Activated T-helper 2 cell treated with anti-CD3 and anti-CD28 coated beads, Interferon-gamma antibody, Interleukin-2, Interleukin-4, amounts not matched to agents 10 μg/mL and 5 μg/mL and 100 μg/mL, durations not matched to agents 14 hours and 24 hours and 36 hours (primary cell): ENCODE measurements around the gene GRIK1. TPM values are rescaled to one million over a fixed set of nuclear protein-coding genes. Genes with fewer than 3 reads are reported as not detected.

Experiments
- DNase-seq: peaks from one replicate; pipeline ENCODE4 v3.0.0; 2021; ENCODE audit warnings: low spot score
- H3K27ac Mint-ChIP-seq: one replicate; pipeline ENCODE4 v1.8.0; 2021; ENCODE audit warnings: mixed read lengths
- H3K27me3 Mint-ChIP-seq: one replicate; pipeline ENCODE4 v1.8.0; 2021; ENCODE audit warnings: low read depth, mixed read lengths
- H3K36me3 Mint-ChIP-seq: one replicate; pipeline ENCODE4 v1.8.0; 2021; ENCODE audit warnings: low read depth, mixed read lengths
- H3K4me1 Mint-ChIP-seq: one replicate; pipeline ENCODE4 v1.8.0; 2021; ENCODE audit warnings: low read depth, mixed read lengths
- H3K4me3 Mint-ChIP-seq: one replicate; pipeline ENCODE4 v1.8.0; 2021; ENCODE audit warnings: low read depth, mild to moderate bottlenecking, moderate library complexity, mixed read lengths
- H3K9me3 Mint-ChIP-seq: one replicate; pipeline ENCODE4 v1.8.0; 2021; ENCODE audit warnings: mixed read lengths
- intact Hi-C: fragments of 100-400 bp; cut with micrococcal nuclease; formaldehyde crosslinking; loops from one replicate; pipeline ENCODE4 v1.15.1; 2023
- total RNA-seq: library from RNA; stranded (reverse); gene quantifications from 2 replicates; pipeline ENCODE4 v1.2.3, GENCODE V29; 2022

GRIK1 gene
- total RNA-seq, 1 donor from 2014 or later = not detected

DNA sequence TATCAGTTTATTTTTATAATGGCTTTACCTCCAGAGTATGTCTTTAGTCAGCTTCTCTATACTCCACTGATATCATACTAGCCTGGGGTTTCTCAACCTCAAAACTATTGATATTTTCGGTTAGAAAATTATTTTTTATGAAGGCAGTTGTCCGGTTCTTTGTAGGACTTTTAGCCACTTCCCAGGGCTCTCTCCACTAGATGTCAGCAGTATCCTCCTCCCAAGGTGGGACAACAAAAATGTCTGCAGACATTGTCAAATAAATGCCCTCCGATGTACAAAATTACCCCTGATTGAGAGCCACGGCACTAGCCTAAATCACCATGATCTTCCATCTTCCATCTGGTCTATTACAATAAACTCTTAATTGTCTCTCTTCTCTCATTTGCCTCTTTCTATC lies 4.1 kb upstream of the GRIK1 start:
- H3K36me3 Mint-ChIP-seq = no peaks in the 10 kb centered on the region
- no peak for DNase-seq
- peaks cover 3% of the 10 kb centered on the region for H3K4me1 Mint-ChIP-seq
- H3K9me3 Mint-ChIP-seq = no peaks in the 10 kb centered on the region
- H3K4me3 Mint-ChIP-seq = no peak overlapping the region
- peaks cover 21% of the 10 kb centered on the region for H3K27me3 Mint-ChIP-seq
- no peak overlapping the region for H3K27ac Mint-ChIP-seq
- intact Hi-C loops = no loop called here

DNA sequence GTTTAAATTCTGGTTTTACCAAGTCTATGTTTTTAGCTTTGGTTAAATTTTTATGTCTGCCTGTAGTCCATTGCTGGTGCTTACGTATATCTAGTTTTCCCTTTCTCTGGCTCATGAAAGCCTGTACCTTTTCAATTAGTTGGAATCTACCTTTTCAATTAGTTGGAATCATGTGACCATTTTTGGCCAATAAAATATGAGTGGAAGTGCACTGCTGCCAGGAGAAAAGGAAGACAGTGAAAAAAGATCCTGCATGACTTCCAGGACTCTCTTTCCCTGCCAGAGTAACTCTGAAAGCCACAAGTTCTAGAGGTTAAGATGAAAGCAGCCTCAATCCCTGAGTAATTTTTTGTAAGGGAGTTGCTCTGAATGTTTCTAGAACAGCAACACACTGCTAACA lies 2.2 kb upstream of the GRIK1 start:
- intact Hi-C loops = no loop called here
- Mint-ChIP-seq H3K36me3 (no peaks in the 10 kb centered on the region), H3K9me3 (no peaks in the 10 kb centered on the region), H3K4me3 (no peak overlapping the region), H3K4me1 (peaks cover 3% of the 10 kb centered on the region), H3K27me3 (peaks cover 31% of the 10 kb centered on the region), H3K27ac (no peak overlapping the region)
- DNase-seq = no peak

DNA sequence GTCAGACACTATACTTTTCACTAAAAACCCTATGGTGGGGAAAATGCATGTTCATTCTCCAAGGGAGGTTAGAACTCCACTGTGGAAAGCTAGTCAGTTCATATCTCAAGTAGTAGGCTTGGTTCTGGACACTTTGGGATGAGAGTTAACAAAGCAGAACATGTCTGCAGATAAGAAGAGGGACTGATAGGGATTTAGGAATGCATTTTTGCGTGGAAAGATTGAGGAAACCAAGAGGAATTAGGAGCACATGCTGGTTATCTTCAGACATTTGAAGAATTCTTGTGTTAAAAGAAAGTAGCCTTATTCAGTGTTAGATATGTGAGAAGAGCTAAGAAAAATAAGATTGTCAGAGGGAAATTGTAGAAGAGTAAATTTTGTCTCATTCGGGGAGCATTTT lies 1.2 kb upstream of the GRIK1 start:
- Mint-ChIP-seq H3K27ac (no peak overlapping the region), H3K27me3 (peaks cover 31% of the 10 kb centered on the region), H3K4me1 (peaks cover 3% of the 10 kb centered on the region), H3K9me3 (no peaks in the 10 kb centered on the region), H3K36me3 (no peaks in the 10 kb centered on the region), H3K4me3 (no peak overlapping the region)
- intact Hi-C loops = no loop called here
- DNase-seq = no peak

- no peak overlapping the region for H3K27ac Mint-ChIP-seq
- no peaks in the 10 kb centered on the region for H3K36me3 Mint-ChIP-seq
- H3K27me3 Mint-ChIP-seq = peaks cover 31% of the 10 kb centered on the region
- H3K4me3 Mint-ChIP-seq = no peak overlapping the region
- no peaks in the 10 kb centered on the region for H3K9me3 Mint-ChIP-seq
- DNase-seq = no peak
- H3K4me1 Mint-ChIP-seq = peaks cover 3% of the 10 kb centered on the region
- intact Hi-C loops = no loop called here
Observed at GRCh38 chr21:29940361-29940760, 565 bp upstream of the GRIK1 start.

GRCh38 chr21:29939104-29939923 lies 482 bp downstream of the GRIK1 start:
- no peak for DNase-seq
- Mint-ChIP-seq H3K9me3 (no peaks in the 10 kb centered on the region), H3K27ac (no peak overlapping the region), H3K4me1 (peaks cover 3% of the 10 kb centered on the region), H3K4me3 (no peak overlapping the region), H3K36me3 (no peaks in the 10 kb centered on the region), H3K27me3 (peaks cover 31% of the 10 kb centered on the region)
- intact Hi-C loops = no loop called here

GRCh38 chr21:29938776-29939103 lies 1.1 kb downstream of the GRIK1 start:
- intact Hi-C loops = no loop called here
- H3K36me3 Mint-ChIP-seq = no peaks in the 10 kb centered on the region
- no peak for DNase-seq
- H3K4me3 Mint-ChIP-seq = no peak overlapping the region
- no peak overlapping the region for H3K27ac Mint-ChIP-seq
- H3K4me1 Mint-ChIP-seq = peaks cover 3% of the 10 kb centered on the region
- peaks cover 31% of the 10 kb centered on the region for H3K27me3 Mint-ChIP-seq
- H3K9me3 Mint-ChIP-seq = no peaks in the 10 kb centered on the region

DNA sequence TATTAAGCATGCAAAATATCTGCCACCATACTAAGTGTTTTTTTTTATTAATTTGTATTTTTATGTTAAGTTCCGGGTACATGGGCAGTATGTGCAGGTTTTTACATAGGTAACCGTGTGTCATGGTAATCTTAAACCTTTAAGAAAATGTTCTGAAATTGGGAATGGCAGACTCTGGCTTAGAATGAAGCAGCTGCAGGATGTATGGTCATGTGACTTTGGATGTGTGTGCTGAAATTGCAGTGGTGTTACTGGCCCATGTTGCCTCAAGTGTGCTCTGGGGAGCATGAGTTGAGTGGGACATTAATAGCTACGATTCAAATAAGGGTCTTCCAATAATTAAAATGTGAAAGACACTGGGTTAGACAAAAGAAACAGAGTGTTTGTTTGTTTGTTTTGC lies 6.7 kb downstream of the GRIK1 start:
- intact Hi-C loops = no loop called here
- peaks cover 3% of the 10 kb centered on the region for H3K27me3 Mint-ChIP-seq
- H3K4me3 Mint-ChIP-seq = no peak overlapping the region
- no peak overlapping the region for H3K27ac Mint-ChIP-seq
- H3K9me3 Mint-ChIP-seq = no peaks in the 10 kb centered on the region
- no peak for DNase-seq
- H3K4me1 Mint-ChIP-seq = no peaks in the 10 kb centered on the region
- no peaks in the 10 kb centered on the region for H3K36me3 Mint-ChIP-seq

DNA sequence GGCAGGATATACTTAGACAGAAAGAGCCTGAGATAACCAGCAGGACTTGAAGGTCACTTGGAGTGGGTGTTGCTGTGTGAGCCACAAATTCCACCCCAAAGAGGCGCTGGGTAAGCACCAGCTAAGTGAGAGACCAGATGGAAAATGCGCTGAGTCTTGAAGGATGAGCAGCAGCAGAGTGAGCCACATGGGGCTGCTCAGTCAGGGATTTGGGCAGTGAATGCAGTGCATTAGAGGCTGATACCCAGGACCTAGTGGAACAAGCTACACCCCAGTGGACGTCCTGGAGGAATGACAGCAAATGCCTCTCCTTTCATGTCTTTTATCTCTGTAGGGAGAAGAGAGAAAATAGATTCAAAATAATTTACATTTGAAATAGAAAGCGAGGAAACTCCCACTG lies 11.3 kb downstream of the GRIK1 start:
- Mint-ChIP-seq H3K4me1 (no peaks in the 10 kb centered on the region), H3K9me3 (no peaks in the 10 kb centered on the region), H3K4me3 (no peak overlapping the region), H3K27ac (no peak overlapping the region), H3K27me3 (no peaks in the 10 kb centered on the region), H3K36me3 (no peaks in the 10 kb centered on the region)
- intact Hi-C loops = no loop called here
- DNase-seq = no peak

DNA sequence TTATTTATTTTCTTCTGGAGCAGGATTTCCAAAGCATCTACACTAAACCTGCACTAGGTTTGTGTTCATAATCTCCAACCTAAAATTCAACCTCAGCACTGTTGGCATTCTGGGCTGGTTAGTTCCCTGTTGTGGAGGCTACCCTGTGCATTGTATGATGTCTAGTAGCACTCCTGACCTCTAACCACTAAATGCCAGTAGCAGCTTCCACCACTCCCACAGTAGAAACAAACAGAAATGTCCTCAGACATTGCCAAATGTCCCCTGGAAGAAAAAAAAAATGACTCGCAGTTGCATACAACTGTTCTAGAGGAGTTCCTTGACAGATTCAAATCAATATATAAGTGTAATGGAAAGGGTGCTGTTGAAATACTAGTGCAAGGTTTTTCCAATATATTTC lies 18.9 kb downstream of the GRIK1 start:
- Mint-ChIP-seq H3K4me1 (no peaks in the 10 kb centered on the region), H3K27me3 (peaks cover 2% of the 10 kb centered on the region), H3K4me3 (no peak overlapping the region), H3K36me3 (no peaks in the 10 kb centered on the region), H3K9me3 (no peaks in the 10 kb centered on the region), H3K27ac (no peak overlapping the region)
- DNase-seq = no peak
- intact Hi-C loops = no loop called here

- no peaks in the 10 kb centered on the region for H3K9me3 Mint-ChIP-seq
- H3K4me1 Mint-ChIP-seq = no peaks in the 10 kb centered on the region
- no peak for DNase-seq
- no peaks in the 10 kb centered on the region for H3K27me3 Mint-ChIP-seq
- intact Hi-C loops = no loop called here
- H3K36me3 Mint-ChIP-seq = no peaks in the 10 kb centered on the region
- no peak overlapping the region for H3K4me3 Mint-ChIP-seq
- H3K27ac Mint-ChIP-seq = no peak overlapping the region
Observed at GRCh38 chr21:29914326-29914725, 25.5 kb downstream of the GRIK1 start.

DNA sequence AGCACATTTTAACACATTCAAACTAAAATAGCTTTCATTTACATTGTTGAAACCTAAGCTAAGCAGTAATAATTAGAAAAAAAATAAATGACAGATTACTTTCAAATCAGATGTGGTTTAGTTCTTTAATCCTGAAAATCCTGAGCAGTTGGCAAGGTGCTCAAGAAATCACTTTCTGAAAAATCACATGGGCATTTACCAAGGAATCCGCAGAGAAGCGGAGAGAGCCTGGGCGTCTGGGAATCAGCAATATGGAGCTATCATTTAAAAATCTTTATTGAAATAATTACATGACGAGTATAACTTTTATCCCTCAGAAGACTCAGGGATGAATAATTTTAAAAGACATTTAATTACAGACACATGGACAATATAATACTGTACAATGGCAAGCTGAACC lies 30.2 kb downstream of the GRIK1 start:
- no peaks in the 10 kb centered on the region for H3K36me3 Mint-ChIP-seq
- intact Hi-C loops = no loop called here
- DNase-seq = no peak
- no peaks in the 10 kb centered on the region for H3K9me3 Mint-ChIP-seq
- no peaks in the 10 kb centered on the region for H3K4me1 Mint-ChIP-seq
- H3K27ac Mint-ChIP-seq = no peak overlapping the region
- H3K27me3 Mint-ChIP-seq = no peaks in the 10 kb centered on the region
- no peak overlapping the region for H3K4me3 Mint-ChIP-seq

GRCh38 chr21:29904359-29905282 lies 35.2 kb downstream of the GRIK1 start:
- Mint-ChIP-seq H3K9me3 (no peaks in the 10 kb centered on the region), H3K36me3 (no peaks in the 10 kb centered on the region)
- intact Hi-C loops = no loop called here

GRCh38 chr21:29896884-29897283 lies 42.9 kb downstream of the GRIK1 start:
- Mint-ChIP-seq H3K27ac (no peak overlapping the region), H3K4me1 (no peaks in the 10 kb centered on the region), H3K36me3 (no peaks in the 10 kb centered on the region), H3K4me3 (no peak overlapping the region), H3K9me3 (no peaks in the 10 kb centered on the region), H3K27me3 (no peaks in the 10 kb centered on the region)
- intact Hi-C loops = no loop called here
- DNase-seq = no peak

More at GRCh38 chr21:29904359-29905282, 35.2 kb downstream of the GRIK1 start:
- no peak for DNase-seq
- Mint-ChIP-seq H3K27ac (no peak overlapping the region), H3K4me1 (no peaks in the 10 kb centered on the region), H3K27me3 (no peaks in the 10 kb centered on the region), H3K4me3 (no peak overlapping the region)
